HEK293 (cell line): ENCODE measurements around the gene DKKL1.
A peak's percentile ranks its signal among the peaks of the same experiment; 100 is the strongest.
"Not testable (repeated sequence)": the region's sequence is repeated elsewhere in the genome, so short reads cannot be mapped to it uniquely, and the experiment has no call there.

ENCODE experiments used
- CTCF ChIA-PET: fragments of 350-600 bp; formaldehyde crosslinking; extraction: SDS; loops from one replicate; lab custom pipeline; 2021; ENCODE audit warnings: antibody characterized with exemption; lab: Yijun Ruan, JAX
- POLR2A ChIA-PET: fragments of 300-600 bp; formaldehyde crosslinking; extraction: SDS; loops from one replicate; lab custom pipeline; 2020; ENCODE audit warnings: antibody characterized with exemption, inconsistent platforms; lab: Yijun Ruan, JAX
- H3K27ac ChIP-seq: fragments of 200-500 bp; sonication (Bioruptor generic); 2 replicates; pipeline ENCODE4 v1.5.1; 2014; ENCODE audit warnings: low read depth, low read length, control low read depth, inconsistent platforms; ENCODE audit errors: extremely low read depth
- H3K36me3 ChIP-seq, 2 experiments: fragments of 200-500 bp in 1 of 2; sonication (Bioruptor generic) in 1 of 2; 1 replicate in 1 of 2; 2 replicates in 1 of 2; pipeline ENCODE4 v1.5.1; 2014 to 2017; ENCODE audit warnings: inconsistent platforms in 2 of 2, low read length in 2 of 2; ENCODE audit not compliant: control insufficient read depth in 2 of 2, insufficient read depth in 1 of 2
- H3K4me1 ChIP-seq: fragments of 200-500 bp; sonication (Bioruptor generic); 2 replicates; pipeline ENCODE4 v1.5.1; 2014; ENCODE audit warnings: mild to moderate bottlenecking, low read length, inconsistent platforms; ENCODE audit not compliant: control insufficient read depth, insufficient read depth
- H3K4me3 ChIP-seq: 2 replicates; pipeline ENCODE4 v1.5.1; 2011; ENCODE audit warnings: low read depth, mild to moderate bottlenecking, control low read depth, low read length, moderate library complexity
- H3K9me3 ChIP-seq: fragments of 200-500 bp; sonication (Bioruptor generic); 2 replicates; pipeline ENCODE4 v1.5.1; 2014; ENCODE audit warnings: low read depth, low read length, inconsistent platforms; ENCODE audit not compliant: control insufficient read depth, insufficient read depth
- BCL11A ChIP-seq: fragments of 450-650 bp; formaldehyde crosslinking; IDR thresholded peaks from 2 replicates; pipeline ENCODE4 v1.5.1; 2016; ENCODE audit warnings: low read depth, missing biosample characterization, missing genetic modification characterization
- KLF1 ChIP-seq: fragments of 450-650 bp; formaldehyde crosslinking; IDR thresholded peaks from 2 replicates; pipeline ENCODE4 v1.5.1; 2016; ENCODE audit warnings: missing biosample characterization, missing genetic modification characterization
- SETDB1 ChIP-seq: IDR thresholded peaks from one replicate; pipeline ENCODE4 v1.6.1; 2017; ENCODE audit warnings: mild to moderate bottlenecking, low read length, moderate library complexity, mixed read lengths; ENCODE audit not compliant: insufficient read length
- SP7 ChIP-seq: fragments of 450-650 bp; formaldehyde crosslinking; IDR thresholded peaks from 2 replicates; pipeline ENCODE4 v1.5.1; 2016; ENCODE audit warnings: missing biosample characterization, missing genetic modification characterization
- ZFP69B ChIP-seq: fragments of 450-650 bp; formaldehyde crosslinking; IDR thresholded peaks from 2 replicates; pipeline ENCODE4 v1.5.1; 2016; ENCODE audit warnings: missing biosample characterization, missing genetic modification characterization
- ZNF133 ChIP-seq: fragments of 450-650 bp; formaldehyde crosslinking; IDR thresholded peaks from 2 replicates; pipeline ENCODE4 v1.5.1; 2016; ENCODE audit warnings: missing biosample characterization, missing genetic modification characterization
- ZNF354C ChIP-seq: fragments of 450-650 bp; formaldehyde crosslinking; IDR thresholded peaks from 2 replicates; pipeline ENCODE4 v1.5.1; 2016; ENCODE audit warnings: missing biosample characterization, missing genetic modification characterization, low read depth, borderline replicate concordance
- ZNF433 ChIP-seq: fragments of 450-650 bp; formaldehyde crosslinking; IDR thresholded peaks from 2 replicates; pipeline ENCODE4 v1.5.1; 2016; ENCODE audit warnings: missing biosample characterization, missing genetic modification characterization, low read depth
- ZNF473 ChIP-seq: fragments of 450-650 bp; formaldehyde crosslinking; IDR thresholded peaks from 2 replicates; pipeline ENCODE4 v1.5.1; 2017; ENCODE audit warnings: missing biosample characterization, missing genetic modification characterization
- ZNF561 ChIP-seq: fragments of 450-650 bp; IDR thresholded peaks from 2 replicates; pipeline ENCODE4 v1.5.1; 2018; ENCODE audit warnings: missing biosample characterization, missing genetic modification characterization, borderline replicate concordance
- ZNF623 ChIP-seq: fragments of 450-650 bp; formaldehyde crosslinking; IDR thresholded peaks from 2 replicates; pipeline ENCODE4 v1.5.1; 2016; ENCODE audit warnings: missing biosample characterization, missing genetic modification characterization
- ZNF701 ChIP-seq: fragments of 450-650 bp; formaldehyde crosslinking; IDR thresholded peaks from 2 replicates; pipeline ENCODE4 v1.5.1; 2016; ENCODE audit warnings: missing biosample characterization, missing genetic modification characterization
- ZNF707 ChIP-seq: fragments of 450-650 bp; formaldehyde crosslinking; IDR thresholded peaks from 2 replicates; pipeline ENCODE4 v1.5.1; 2016; ENCODE audit warnings: missing biosample characterization, missing genetic modification characterization
- ZNF776 ChIP-seq: fragments of 450-650 bp; formaldehyde crosslinking; IDR thresholded peaks from 2 replicates; pipeline ENCODE4 v1.5.0; 2017; ENCODE audit warnings: missing biosample characterization, missing genetic modification characterization, borderline replicate concordance
- TF ChIP-seq, protein P1 (sequence below): fragments of 450-650 bp; IDR thresholded peaks from 2 replicates; pipeline ENCODE4 v1.5.1; 2018; ENCODE audit warnings: missing biosample characterization, mild to moderate bottlenecking, missing genetic modification characterization
- TF ChIP-seq, protein P2 (sequence below): fragments of 450-650 bp; IDR thresholded peaks from 2 replicates; pipeline ENCODE4 v1.5.1; 2018; ENCODE audit warnings: missing biosample characterization, missing genetic modification characterization
- TF ChIP-seq, protein P3 (sequence below): fragments of 450-650 bp; formaldehyde crosslinking; IDR thresholded peaks from 2 replicates; pipeline ENCODE4 v1.5.1; 2016; ENCODE audit warnings: missing biosample characterization, missing genetic modification characterization
- TF ChIP-seq, protein P4 (sequence below): fragments of 450-650 bp; formaldehyde crosslinking; IDR thresholded peaks from 2 replicates; pipeline ENCODE4 v1.5.1; 2016; ENCODE audit warnings: missing biosample characterization, missing genetic modification characterization

Gene DKKL1

DNA sequence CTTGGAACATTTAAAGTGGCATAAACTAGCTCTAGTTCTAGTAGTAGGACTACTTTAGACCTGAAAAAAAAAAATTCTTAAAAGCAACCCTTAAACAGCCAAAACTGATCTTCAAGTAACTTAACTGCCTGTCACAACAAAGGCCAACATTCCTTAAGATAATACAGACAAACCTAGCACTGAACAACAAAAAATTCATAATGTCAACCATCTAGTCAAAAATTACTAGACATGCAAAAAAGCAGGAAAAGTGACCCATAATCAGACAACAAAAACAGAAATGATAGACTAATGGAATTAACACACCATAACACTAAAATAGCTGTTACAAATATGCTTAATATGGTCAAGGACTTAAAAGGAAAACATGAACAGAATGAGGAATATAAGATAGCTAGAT, 45.4 kb upstream of the DKKL1 start:
- POLR2A ChIA-PET = interaction anchor here (0.6 kb wide), 1 partner anchor 60 kb away, joined by 3 read pairs; no protein-coding TSS in a partner anchor
- H3K4me3 ChIP-seq = no peak overlapping the region
- H3K36me3 ChIP-seq = peaks cover 0 to 6% of the 10 kb centered on the region in 2 experiments; a peak in 1 of 3 replicates
- H3K27ac ChIP-seq = no peak overlapping the region
- no peak for TF ChIP-seq ZNF561 (tag by site-specific recombination)
- TF ChIP-seq, protein P1, sequence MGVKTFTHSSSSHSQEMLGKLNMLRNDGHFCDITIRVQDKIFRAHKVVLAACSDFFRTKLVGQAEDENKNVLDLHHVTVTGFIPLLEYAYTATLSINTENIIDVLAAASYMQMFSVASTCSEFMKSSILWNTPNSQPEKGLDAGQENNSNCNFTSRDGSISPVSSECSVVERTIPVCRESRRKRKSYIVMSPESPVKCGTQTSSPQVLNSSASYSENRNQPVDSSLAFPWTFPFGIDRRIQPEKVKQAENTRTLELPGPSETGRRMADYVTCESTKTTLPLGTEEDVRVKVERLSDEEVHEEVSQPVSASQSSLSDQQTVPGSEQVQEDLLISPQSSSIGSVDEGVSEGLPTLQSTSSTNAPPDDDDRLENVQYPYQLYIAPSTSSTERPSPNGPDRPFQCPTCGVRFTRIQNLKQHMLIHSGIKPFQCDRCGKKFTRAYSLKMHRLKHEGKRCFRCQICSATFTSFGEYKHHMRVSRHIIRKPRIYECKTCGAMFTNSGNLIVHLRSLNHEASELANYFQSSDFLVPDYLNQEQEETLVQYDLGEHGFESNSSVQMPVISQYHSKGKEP (tag by site-specific recombination) = no peak
- TF ChIP-seq ZNF776 (tag by site-specific recombination) = no peak
- peak; percentile 70 for TF ChIP-seq SETDB1
- TF ChIP-seq, protein P2, sequence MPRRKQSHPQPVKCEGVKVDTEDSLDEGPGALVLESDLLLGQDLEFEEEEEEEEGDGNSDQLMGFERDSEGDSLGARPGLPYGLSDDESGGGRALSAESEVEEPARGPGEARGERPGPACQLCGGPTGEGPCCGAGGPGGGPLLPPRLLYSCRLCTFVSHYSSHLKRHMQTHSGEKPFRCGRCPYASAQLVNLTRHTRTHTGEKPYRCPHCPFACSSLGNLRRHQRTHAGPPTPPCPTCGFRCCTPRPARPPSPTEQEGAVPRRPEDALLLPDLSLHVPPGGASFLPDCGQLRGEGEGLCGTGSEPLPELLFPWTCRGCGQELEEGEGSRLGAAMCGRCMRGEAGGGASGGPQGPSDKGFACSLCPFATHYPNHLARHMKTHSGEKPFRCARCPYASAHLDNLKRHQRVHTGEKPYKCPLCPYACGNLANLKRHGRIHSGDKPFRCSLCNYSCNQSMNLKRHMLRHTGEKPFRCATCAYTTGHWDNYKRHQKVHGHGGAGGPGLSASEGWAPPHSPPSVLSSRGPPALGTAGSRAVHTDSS (tag by site-specific recombination) = no peak
- TF ChIP-seq, protein P3, sequence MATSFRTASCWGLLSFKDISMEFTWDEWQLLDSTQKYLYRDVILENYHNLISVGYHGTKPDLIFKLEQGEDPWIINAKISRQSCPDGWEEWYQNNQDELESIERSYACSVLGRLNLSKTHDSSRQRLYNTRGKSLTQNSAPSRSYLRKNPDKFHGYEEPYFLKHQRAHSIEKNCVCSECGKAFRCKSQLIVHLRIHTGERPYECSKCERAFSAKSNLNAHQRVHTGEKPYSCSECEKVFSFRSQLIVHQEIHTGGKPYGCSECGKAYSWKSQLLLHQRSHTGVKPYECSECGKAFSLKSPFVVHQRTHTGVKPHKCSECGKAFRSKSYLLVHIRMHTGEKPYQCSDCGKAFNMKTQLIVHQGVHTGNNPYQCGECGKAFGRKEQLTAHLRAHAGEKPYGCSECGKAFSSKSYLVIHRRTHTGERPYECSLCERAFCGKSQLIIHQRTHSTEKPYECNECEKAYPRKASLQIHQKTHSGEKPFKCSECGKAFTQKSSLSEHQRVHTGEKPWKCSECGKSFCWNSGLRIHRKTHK (tag by site-specific recombination) = peak; percentile 99
- TF ChIP-seq ZFP69B (tag by site-specific recombination) = no peak
- TF ChIP-seq, all 188 proteins: peak for 2
- CTCF ChIA-PET = interaction anchor here (0.6 to 2.6 kb wide), 6 partner anchors 10 to 153 kb away, joined by 3 to 17 read pairs (median 4); no protein-coding TSS in a partner anchor
- peaks cover 9% of the 10 kb centered on the region for H3K4me1 ChIP-seq
- H3K9me3 ChIP-seq = no peaks in the 10 kb centered on the region

DNA sequence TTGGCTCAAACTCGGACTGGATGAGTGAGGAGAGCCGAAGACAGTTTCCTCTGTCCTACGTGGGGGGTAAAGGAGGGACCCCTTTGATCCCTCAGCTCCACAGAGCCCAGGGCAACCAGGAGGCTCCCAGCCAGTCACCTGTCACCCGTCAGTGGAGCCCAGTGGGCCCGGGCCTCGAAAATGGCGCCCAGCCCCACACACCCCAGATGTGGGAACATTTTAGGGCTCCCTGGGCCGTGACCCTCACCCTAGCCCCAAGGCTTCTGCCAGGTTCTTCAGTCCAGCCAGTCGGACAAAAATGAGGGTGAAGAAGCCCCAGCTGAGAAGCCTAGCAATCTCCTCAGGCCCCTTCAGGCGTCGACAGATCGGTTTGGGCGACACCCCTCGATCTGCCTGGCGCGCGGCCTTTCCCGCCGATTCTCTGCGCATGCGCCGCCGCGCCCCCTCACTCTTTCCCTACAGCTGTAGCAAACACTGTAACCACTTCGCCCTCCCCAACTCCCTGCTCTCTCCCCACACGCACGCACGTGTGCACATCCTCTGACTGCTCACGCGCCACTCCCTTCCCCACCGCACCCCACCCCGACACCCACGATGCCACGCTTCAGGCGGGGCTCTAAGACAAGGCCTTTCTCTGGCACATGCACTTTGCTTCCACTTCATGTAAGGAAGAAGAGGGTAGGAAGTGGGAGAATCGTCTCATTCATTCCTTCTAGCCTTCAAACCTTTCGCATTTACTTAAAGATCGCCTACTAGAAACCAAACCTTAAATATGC, 38.7 kb upstream of the DKKL1 start, which contains the start of gene SLC6A16:
TSS of gene SLC6A16 (minus strand) at position 391 of the 776 bp plus-strand sequence. CDS start 13,844 bp downstream, outside the sequence.
- ChIA-PET CTCF (interaction anchor here (0.5 to 1.3 kb wide), 6 partner anchors 12 to 104 kb away, joined by 3 to 8 read pairs (median 4); no protein-coding TSS in a partner anchor), POLR2A (no interaction called here)
- TF ChIP-seq SP7 (no peak), KLF1 (tag by site-specific recombination) (peak; percentile 36; the same call in 1 of the 2 replicates)
- Histone ChIP-seq H3K9me3 (no peaks in the 10 kb centered on the region), H3K27ac (no peak within 1 kb of the TSS), H3K4me3 (no peak within 1 kb of the TSS), H3K36me3 (peaks cover 0 to 4% of the 10 kb centered on the region in 2 experiments; a peak in 1 of 3 replicates), H3K4me1 (no peaks in the 10 kb centered on the region)

DNA sequence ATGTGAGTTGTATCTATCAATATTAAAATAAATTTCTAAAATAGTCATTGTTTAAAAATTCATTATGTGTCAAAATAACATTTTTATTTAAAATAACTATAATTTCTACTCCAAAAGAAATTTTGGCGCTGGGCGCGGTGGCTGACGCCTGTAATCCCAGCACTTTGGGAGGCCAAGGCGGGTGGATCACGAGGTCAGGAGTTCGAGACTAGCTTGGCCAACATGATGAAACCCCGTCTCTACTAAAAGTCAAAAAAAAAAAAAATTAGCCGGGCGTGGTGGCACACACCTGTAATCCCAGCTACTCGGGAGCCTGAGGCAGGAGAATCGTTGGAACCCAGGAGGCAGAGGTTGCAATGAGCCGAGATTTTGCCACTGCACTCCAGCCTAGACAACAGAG, 37.9 kb upstream of the DKKL1 start:
- H3K4me1 ChIP-seq, H3K27ac ChIP-seq, POLR2A ChIA-PET, H3K9me3 ChIP-seq, H3K4me3 ChIP-seq, H3K36me3 ChIP-seq: not testable (repeated sequence)
- CTCF ChIA-PET = interaction anchor here (0.6 to 1.3 kb wide), 3 partner anchors 14 to 105 kb away, joined by 3 to 4 read pairs (median 3); no protein-coding TSS in a partner anchor

DNA sequence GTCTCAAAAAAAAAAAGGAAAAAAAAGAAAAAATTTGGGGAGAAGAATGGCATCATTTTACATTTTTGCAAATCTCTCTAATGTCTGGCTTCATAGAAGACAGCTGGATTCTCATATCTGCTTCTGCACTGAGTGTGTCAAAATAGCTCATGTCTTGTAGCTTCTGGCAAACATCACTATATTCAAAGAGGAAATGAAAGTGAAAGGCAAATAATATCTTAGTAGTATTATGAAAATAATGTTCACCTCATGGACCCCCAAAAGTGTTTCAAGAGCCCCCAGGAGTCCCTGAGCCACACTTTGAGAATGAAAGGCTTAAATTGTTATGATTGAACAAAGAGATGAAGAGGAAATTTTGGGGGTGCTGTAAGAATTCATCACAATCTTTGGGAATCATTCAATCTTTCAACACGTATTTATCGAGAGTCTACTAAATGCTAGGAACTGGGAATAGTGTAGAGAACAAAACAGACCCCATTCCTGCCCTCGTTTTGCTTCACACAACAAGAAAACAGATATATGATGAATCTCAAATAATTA, 37.4 kb upstream of the DKKL1 start:
- Histone ChIP-seq H3K4me3 (no peak overlapping the region), H3K9me3 (no peaks in the 10 kb centered on the region), H3K4me1 (no peaks in the 10 kb centered on the region), H3K36me3 (peaks cover 0 to 4% of the 10 kb centered on the region in 2 experiments; a peak in 2 of 3 replicates), H3K27ac (no peak overlapping the region)
- POLR2A ChIA-PET = no interaction called here
- CTCF ChIA-PET = interaction anchor here (0.6 to 1.7 kb wide), 7 partner anchors 10 to 374 kb away, joined by 3 to 6 read pairs (median 4); no protein-coding TSS in a partner anchor
- no peak for TF ChIP-seq ZNF701
- TF ChIP-seq ZNF354C (tag by site-specific recombination) = no peak
- TF ChIP-seq ZNF707 = no peak
- no peak for TF ChIP-seq BCL11A (tag by site-specific recombination)
- no peak for TF ChIP-seq ZNF133 (tag by site-specific recombination)
- no peak for TF ChIP-seq ZNF433
- TF ChIP-seq ZNF623 (tag by site-specific recombination) = no peak
- TF ChIP-seq, protein P4, sequence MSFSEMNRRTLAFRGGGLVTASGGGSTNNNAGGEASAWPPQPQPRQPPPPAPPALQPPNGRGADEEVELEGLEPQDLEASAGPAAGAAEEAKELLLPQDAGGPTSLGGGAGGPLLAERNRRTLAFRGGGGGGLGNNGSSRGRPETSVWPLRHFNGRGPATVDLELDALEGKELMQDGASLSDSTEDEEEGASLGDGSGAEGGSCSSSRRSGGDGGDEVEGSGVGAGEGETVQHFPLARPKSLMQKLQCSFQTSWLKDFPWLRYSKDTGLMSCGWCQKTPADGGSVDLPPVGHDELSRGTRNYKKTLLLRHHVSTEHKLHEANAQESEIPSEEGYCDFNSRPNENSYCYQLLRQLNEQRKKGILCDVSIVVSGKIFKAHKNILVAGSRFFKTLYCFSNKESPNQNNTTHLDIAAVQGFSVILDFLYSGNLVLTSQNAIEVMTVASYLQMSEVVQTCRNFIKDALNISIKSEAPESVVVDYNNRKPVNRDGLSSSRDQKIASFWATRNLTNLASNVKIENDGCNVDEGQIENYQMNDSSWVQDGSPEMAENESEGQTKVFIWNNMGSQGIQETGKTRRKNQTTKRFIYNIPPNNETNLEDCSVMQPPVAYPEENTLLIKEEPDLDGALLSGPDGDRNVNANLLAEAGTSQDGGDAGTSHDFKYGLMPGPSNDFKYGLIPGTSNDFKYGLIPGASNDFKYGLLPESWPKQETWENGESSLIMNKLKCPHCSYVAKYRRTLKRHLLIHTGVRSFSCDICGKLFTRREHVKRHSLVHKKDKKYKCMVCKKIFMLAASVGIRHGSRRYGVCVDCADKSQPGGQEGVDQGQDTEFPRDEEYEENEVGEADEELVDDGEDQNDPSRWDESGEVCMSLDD (tag by site-specific recombination) = no peak
- TF ChIP-seq ZNF473 (tag by site-specific recombination) = no peak
